PC-9 (cell line): Measurements from ENCODE around the gene RNF8.

Experiments
- EZH2 ChIP-seq: fragments of 200-600 bp; sonication (generic); IDR thresholded peaks from 2 replicates; pipeline ENCODE4 v1.8.0; 2017; ENCODE audit warnings: antibody characterized with exemption, low read depth
- TF ChIP-seq, protein P1 (sequence below): fragments of 200-600 bp; sonication (generic); conservative IDR thresholded peaks from 2 replicates; pipeline ENCODE4 v1.6.1; 2017; ENCODE audit warnings: mixed run types, antibody characterized with exemption, mild to moderate bottlenecking, moderate library complexity

- TF ChIP-seq, protein P1, sequence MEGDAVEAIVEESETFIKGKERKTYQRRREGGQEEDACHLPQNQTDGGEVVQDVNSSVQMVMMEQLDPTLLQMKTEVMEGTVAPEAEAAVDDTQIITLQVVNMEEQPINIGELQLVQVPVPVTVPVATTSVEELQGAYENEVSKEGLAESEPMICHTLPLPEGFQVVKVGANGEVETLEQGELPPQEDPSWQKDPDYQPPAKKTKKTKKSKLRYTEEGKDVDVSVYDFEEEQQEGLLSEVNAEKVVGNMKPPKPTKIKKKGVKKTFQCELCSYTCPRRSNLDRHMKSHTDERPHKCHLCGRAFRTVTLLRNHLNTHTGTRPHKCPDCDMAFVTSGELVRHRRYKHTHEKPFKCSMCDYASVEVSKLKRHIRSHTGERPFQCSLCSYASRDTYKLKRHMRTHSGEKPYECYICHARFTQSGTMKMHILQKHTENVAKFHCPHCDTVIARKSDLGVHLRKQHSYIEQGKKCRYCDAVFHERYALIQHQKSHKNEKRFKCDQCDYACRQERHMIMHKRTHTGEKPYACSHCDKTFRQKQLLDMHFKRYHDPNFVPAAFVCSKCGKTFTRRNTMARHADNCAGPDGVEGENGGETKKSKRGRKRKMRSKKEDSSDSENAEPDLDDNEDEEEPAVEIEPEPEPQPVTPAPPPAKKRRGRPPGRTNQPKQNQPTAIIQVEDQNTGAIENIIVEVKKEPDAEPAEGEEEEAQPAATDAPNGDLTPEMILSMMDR: no peak
- TF ChIP-seq EZH2: no peak
These were observed 39.0 kb downstream of the RNF8 start for GRCh38 chr6:37392821-37393220.
